K562 (cell line): ENCODE results near the gene ZDHHC18. TPM values are rescaled to one million over a fixed set of nuclear protein-coding genes. Genes with fewer than 3 reads are reported as not detected.

Experiments used
- ATAC-seq: fragments of 200-7000 bp; cut with Tn5 transposase; 3 replicates; pipeline ENCODE4 v1.9.1; 2020; ENCODE audit warnings: moderate library complexity
- BruUV-seq: library from RNA; stranded (reverse); fragments of 400-500 nt; replicated peaks from 2 replicates; lab custom pipeline; 2021; lab: Mats Ljungman, UMichigan
- CTCF ChIA-PET: fragments of 300-600 bp; formaldehyde crosslinking; extraction: SDS; loops from one replicate; lab custom pipeline; 2021; ENCODE audit warnings: low intra/inter-chr PET ratio; lab: Yijun Ruan, JAX
- POLR2A ChIA-PET: fragments of 300-600, 350-650 bp; sonication (Branson Sonifier 250); formaldehyde crosslinking; extraction: SDS; loops from one replicate; lab custom pipeline; 2021; ENCODE audit warnings: antibody characterized with exemption, inconsistent platforms; lab: Yijun Ruan, JAX
- DNase-seq, 4 experiments: peaks; one replicate each; pipeline versions ENCODE4 v3.0.0 to v3.0.0-alpha.2; 2011 to 2018; ENCODE audit warnings: low spot score in 3 of 4, mixed read lengths in 3 of 4; ENCODE audit errors: extremely low read depth in 1 of 4
- FAIRE-seq: peaks from 2 replicates; lab custom pipeline; 2011; peaks lifted over from hg19 to GRCh38; lab: Jason Lieb, UNC
- H2AFZ ChIP-seq: 2 replicates; pipeline ENCODE4 v1.6.0; 2011; ENCODE audit warnings: low read depth, low read length, control low read depth, inconsistent platforms
- H3K27ac ChIP-seq: fragments of 200-600 bp; 3 replicates; pipeline ENCODE4 v1.8.0; 2011; ENCODE audit warnings: low read depth, mild to moderate bottlenecking, control low read depth, inconsistent platforms, low read length, moderate library complexity, mixed read lengths; ENCODE audit errors: extremely low read depth
- H3K27me3 ChIP-seq, 2 experiments: fragments of 300-600 bp in 1 of 2; 2 replicates in 1 of 2; 3 replicates in 1 of 2; pipeline versions ENCODE4 v1.6.0 to v1.8.0; 2011; ENCODE audit warnings: inconsistent platforms in 2 of 2, low read length in 2 of 2, mild to moderate bottlenecking in 1 of 2, mixed read lengths in 1 of 2, moderate library complexity in 1 of 2; ENCODE audit not compliant: control insufficient read depth in 2 of 2, insufficient read depth in 2 of 2
- H3K36me3 ChIP-seq: fragments of 300-600 bp; 3 replicates; pipeline ENCODE4 v1.8.0; 2011; ENCODE audit warnings: mild to moderate bottlenecking, low read length, inconsistent platforms; ENCODE audit not compliant: control insufficient read depth, insufficient read depth
- H3K4me1 ChIP-seq, 2 experiments: fragments of 200-600 bp in 1 of 2; replicated peaks in 1 of 2; 2 replicates in 1 of 2; 3 replicates in 1 of 2; pipeline versions ENCODE4 v1.5.1 to v1.8.0; 2011; ENCODE audit warnings: inconsistent platforms in 2 of 2, low read length in 2 of 2, mild to moderate bottlenecking in 1 of 2, mixed read lengths in 1 of 2, moderate library complexity in 1 of 2; ENCODE audit not compliant: control insufficient read depth in 2 of 2, insufficient read depth in 2 of 2
- H3K4me2 ChIP-seq: 2 replicates; pipeline ENCODE4 v1.6.1; 2011; ENCODE audit warnings: low read length, control low read depth, inconsistent platforms, mixed read lengths; ENCODE audit not compliant: insufficient read depth
- H3K4me3 ChIP-seq: fragments of 200-600 bp; sonication (generic), shearing (Covaris generic); 2 replicates; pipeline ENCODE4 v1.5.1; 2016; ENCODE audit warnings: control low read depth, inconsistent platforms
- H3K79me2 ChIP-seq: fragments of 200-600 bp; 3 replicates; pipeline ENCODE4 v1.8.0; 2011; ENCODE audit warnings: low read length, inconsistent platforms; ENCODE audit not compliant: control insufficient read depth, insufficient read depth
- H3K9ac ChIP-seq, 2 experiments: 2 replicates each; pipeline versions ENCODE4 v1.6.0 to v1.6.1; 2011; ENCODE audit warnings: low read depth in 2 of 2, low read length in 2 of 2, control low read depth in 1 of 2, inconsistent platforms in 1 of 2, mild to moderate bottlenecking in 1 of 2, mixed read lengths in 1 of 2; ENCODE audit not compliant: insufficient read depth in 1 of 2
- H3K9me1 ChIP-seq: one replicate; pipeline ENCODE4 v1.6.0; 2011; ENCODE audit warnings: inconsistent platforms, mild to moderate bottlenecking, low read length, moderate library complexity; ENCODE audit not compliant: control insufficient read depth, insufficient read depth
- H3K9me3 ChIP-seq: replicated peaks from 2 replicates; pipeline ENCODE4 v1.5.1; 2011; ENCODE audit warnings: low read depth, low read length, inconsistent platforms; ENCODE audit not compliant: control insufficient read depth, insufficient read depth
- H4K20me1 ChIP-seq: replicated peaks from 2 replicates; pipeline ENCODE4 v1.6.1; 2011; ENCODE audit warnings: low read length, inconsistent platforms, mixed read lengths; ENCODE audit not compliant: control insufficient read depth, insufficient read depth
- CBFB ChIP-seq: sonication (generic); formaldehyde crosslinking; IDR thresholded peaks from 2 replicates; pipeline ENCODE4 v1.4.0; 2020; ENCODE audit warnings: mild to moderate bottlenecking, missing genetic modification reagents
- CBX8 ChIP-seq: fragments of 200-600 bp; sonication (generic); IDR thresholded peaks from 2 replicates; pipeline ENCODE4 v1.6.1; 2012; ENCODE audit warnings: borderline replicate concordance, mixed run types, low read depth, mild to moderate bottlenecking, moderate library complexity, mixed read lengths, low read length, control low read depth, inconsistent platforms; ENCODE audit not compliant: poor library complexity, severe bottlenecking; ENCODE audit errors: extremely low read depth
- CHD1 ChIP-seq: fragments of 200-600 bp; sonication (generic); IDR thresholded peaks from one replicate; pipeline ENCODE4 v1.6.1; 2012; ENCODE audit warnings: mild to moderate bottlenecking, moderate library complexity, low read length, inconsistent platforms
- CTCF ChIP-seq, 3 experiments: IDR thresholded peaks in 2 of 3; conservative IDR thresholded peaks in 1 of 3; 2 replicates each; pipeline ENCODE4 v1.5.1; 2011 to 2012; ENCODE audit warnings: low read length in 3 of 3, mild to moderate bottlenecking in 3 of 3, control low read depth in 2 of 3, improper control_type of control experiment in 1 of 3, inconsistent platforms in 1 of 3, low read depth in 1 of 3, mixed read lengths in 1 of 3, moderate library complexity in 1 of 3; ENCODE audit not compliant: insufficient read depth in 2 of 3
- DMBX1 ChIP-seq: fragments of 250-450 bp; sonication (Bioruptor Pico); IDR thresholded peaks from 2 replicates; pipeline ENCODE4 v1.8.0; 2022; ENCODE audit warnings: inconsistent platforms, mild to moderate bottlenecking, moderate library complexity, borderline replicate concordance
- ERF ChIP-seq: fragments of 450-650 bp; formaldehyde crosslinking; IDR thresholded peaks from 2 replicates; pipeline ENCODE4 v1.4.0; 2020; ENCODE audit warnings: mild to moderate bottlenecking, mixed read lengths
- GABPB2 ChIP-seq: fragments of 250-450 bp; sonication (Bioruptor Pico); conservative IDR thresholded peaks from 2 replicates; pipeline ENCODE4 v1.5.1; 2021; ENCODE audit warnings: mild to moderate bottlenecking
- KDM4B ChIP-seq, 2 experiments: fragments of 450-650 bp in 1 of 2; sonication (generic) in 1 of 2; IDR thresholded peaks; 2 replicates each; pipeline ENCODE4 v1.6.1; 2016 to 2017; ENCODE audit warnings: borderline replicate concordance in 2 of 2, antibody characterized with exemption in 1 of 2, low read depth in 1 of 2, mild to moderate bottlenecking in 1 of 2
- MCM7 ChIP-seq, 2 experiments: fragments of 450-650 bp; IDR thresholded peaks; 2 replicates each; pipeline ENCODE4 v1.6.1; 2016 to 2018
- MITF ChIP-seq: IDR thresholded peaks from 2 replicates; pipeline ENCODE4 v1.6.1; 2014; ENCODE audit warnings: antibody characterized with exemption
- MTA3 ChIP-seq: fragments of 450-650 bp; formaldehyde crosslinking; IDR thresholded peaks from 2 replicates; pipeline ENCODE4 v1.6.1; 2017; ENCODE audit warnings: mild to moderate bottlenecking, borderline replicate concordance
- SIN3B ChIP-seq: fragments of 450-650 bp; IDR thresholded peaks from 2 replicates; pipeline ENCODE4 v1.6.1; 2017; ENCODE audit warnings: low read depth, mild to moderate bottlenecking, moderate library complexity
- TBL1XR1 ChIP-seq, 2 experiments: IDR thresholded peaks; 2 replicates each; pipeline ENCODE4 v1.6.1; 2012; ENCODE audit warnings: improper control_type of control experiment in 2 of 2, low read length in 2 of 2, mild to moderate bottlenecking in 1 of 2
- TCFL5 ChIP-seq: fragments of 250-450 bp; sonication (Bioruptor Pico); conservative IDR thresholded peaks from 2 replicates; pipeline ENCODE4 v1.6.1; 2021; ENCODE audit warnings: mild to moderate bottlenecking, moderate library complexity, matching md5 sums
- ZNF23 ChIP-seq: fragments of 250-450 bp; sonication (Bioruptor Pico); IDR thresholded peaks from 2 replicates; pipeline ENCODE4 v1.4.0; 2020; ENCODE audit warnings: mild to moderate bottlenecking
- ZNF639 ChIP-seq, 2 experiments: fragments of 200-800 bp in 1 of 2; sonication (Bioruptor generic) in 1 of 2; sonication (generic) in 1 of 2; formaldehyde crosslinking in 1 of 2; IDR thresholded peaks in 1 of 2; conservative IDR thresholded peaks in 1 of 2; 2 replicates each; pipeline versions ENCODE4 v1.5.0 to v1.6.1; 2016 to 2020; ENCODE audit warnings: missing compliant biosample characterization in 1 of 2, missing genetic modification characterization in 1 of 2, missing genetic modification reagents in 1 of 2
- ZNF644 ChIP-seq: fragments of 200-800 bp; sonication (Bioruptor generic); IDR thresholded peaks from 2 replicates; pipeline ENCODE4 v1.6.1; 2016; ENCODE audit warnings: low read depth, missing genetic modification characterization, missing compliant biosample characterization
- ZZZ3 ChIP-seq: fragments of 450-650 bp; IDR thresholded peaks from 2 replicates; pipeline ENCODE4 v1.6.1; 2016; ENCODE audit warnings: antibody characterized with exemption, mild to moderate bottlenecking, moderate library complexity
- WGBS: fragments of 100-300 bp; shearing (Covaris generic); methylation state at CpG from one replicate; pipeline ENCODE4 v1.1.6; 2016; ENCODE audit warnings: low coverage, mixed read lengths; ENCODE audit not compliant: insufficient coverage; ENCODE audit errors: missing lambda C conversion rate; 5-methylcytosine and 5-hydroxymethylcytosine counted together
- in situ Hi-C: fragments of 300-500 bp; cut with MboI; formaldehyde crosslinking; loops from 4 replicates; pipeline ENCODE4 v1.15.0; 2018; ENCODE audit warnings: inconsistent platforms, mixed read lengths
- intact Hi-C: fragments of 100-400 bp; cut with micrococcal nuclease; formaldehyde crosslinking; loops from 2 replicates; pipeline ENCODE4 v1.14.2; 2022
- polyA plus RNA-seq, 8 experiments: library from polyadenylated mRNA; depleted of rRNA in 4 of 8; stranded (reverse) in 5 of 8; unstranded in 3 of 8; fragments of >200 nt; fragmentation: Nextera tagmentation in 2 of 8; fragmentation: Illumina TruSeq in 1 of 8; extraction: Ambion mirVana in 2 of 8; extraction: Trizol in 1 of 8; gene quantifications; 2 replicates each; pipeline versions ENCODE4 v1.2.1 to v1.2.3, GENCODE V29; 2011 to 2014; ENCODE audit warnings: inconsistent platforms in 1 of 8, missing spikeins in 1 of 8
- total RNA-seq, 7 experiments: library from RNA; depleted of rRNA in 6 of 7; stranded (reverse); fragments of >200 nt in 6 of 7; fragmentation: Illumina TruSeq in 2 of 7; extraction: Trizol in 2 of 7; gene quantifications; 2 replicates each; pipeline versions ENCODE4 v1.2.1 to v1.2.3, GENCODE V29; 2011 to 2021; ENCODE audit warnings: low replicate concordance in 1 of 7

Gene ZDHHC18
- total and polyA plus RNA-seq, 9 of the 15 experiments (the other 6 are each of a cell fraction or from before 2014, with no cell fraction given): 0.42 to 35.6 (median 15.8) TPM

DNA sequence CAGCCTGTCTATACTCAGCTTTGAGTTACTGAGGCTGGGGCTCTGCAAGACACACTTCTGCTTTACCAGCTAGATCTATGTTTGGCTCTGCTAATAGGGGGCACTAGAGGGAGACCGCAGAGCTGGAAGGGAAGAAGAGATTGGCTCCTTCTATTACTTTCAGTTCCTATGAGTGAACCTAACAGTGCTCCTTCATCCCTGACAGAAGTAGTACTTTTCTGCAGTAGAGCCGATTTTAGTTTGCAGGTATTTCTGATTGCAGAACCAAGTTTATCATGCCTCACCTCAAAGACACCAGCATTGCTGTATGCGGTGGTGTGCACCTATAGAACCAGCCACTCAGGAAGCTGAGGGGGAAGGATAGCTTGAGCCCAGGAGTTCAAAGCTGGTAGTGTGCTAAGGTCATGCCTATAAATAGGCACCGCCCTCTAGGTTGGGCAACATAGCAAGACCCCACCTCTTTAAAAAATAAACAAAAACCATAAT, 5.7 kb upstream of the ZDHHC18 start:
- H3K4me3 ChIP-seq: no peak overlapping the region
- H3K79me2 ChIP-seq: no peaks in the 10 kb centered on the region
- H3K9ac ChIP-seq: no peak overlapping the region
- POLR2A ChIA-PET: interaction anchor here (0.5 to 1.5 kb wide), 7 partner anchors 9 to 227 kb away, joined by 3 to 5 read pairs (median 3); no protein-coding TSS in a partner anchor
- DNase-seq (peak in 3 of 4 experiments; percentile 26 to 45 (median 44)), FAIRE-seq (peak; percentile 35), ATAC-seq (peak; percentile 89)
- in situ Hi-C loops (no loop called here), intact Hi-C loops (no loop called here)
- WGBS: 34% methylated on average over 4 of the region's 4 CpGs
- no peaks in the 10 kb centered on the region for H3K36me3 ChIP-seq
- no peaks in the 10 kb centered on the region for H3K9me3 ChIP-seq
- peak overlapping the region; percentile 72 for H2AFZ ChIP-seq
- no peak overlapping the region for H3K27ac ChIP-seq
- H3K4me1 ChIP-seq: peaks cover 7% of the 10 kb centered on the region in 2 experiments
- H3K27me3 ChIP-seq: no peaks in the 10 kb centered on the region
- CTCF ChIA-PET: no interaction called here
- no peaks in the 10 kb centered on the region for H3K9me1 ChIP-seq
- H3K4me2 ChIP-seq: peak overlapping the region; percentile 38; the same call in 1 of the 2 replicates
- H4K20me1 ChIP-seq: no peaks in the 10 kb centered on the region
- BruUV-seq: no TSS peak
- TF ChIP-seq ZNF639 (CRISPR knock-in tag; conservative IDR thresholded peaks at IDR 0.05 in 1 of 2, IDR thresholded peaks at IDR 0.05 in 1 of 2) (no peak), SIN3B (no peak), MTA3 (no peak), KDM4B (IDR thresholded peaks at IDR 0.05; ENCODE audit: borderline replicate concordance in 2 of 2, low read depth in 1 of 2) (no peak), ERF (CRISPR knock-in tag) (no peak), MCM7 (IDR thresholded peaks at IDR 0.05) (no peak), CHD1 (no peak), CTCF (IDR thresholded peaks at IDR 0.05 in 2 of 3, conservative IDR thresholded peaks at IDR 0.05 in 1 of 3; ENCODE audit: insufficient read depth in 2 of 3, low read depth in 1 of 3, low read length in 3 of 3) (peak; percentile 42 to 55 (median 51); a peak in 5 of 6 replicates), ZNF23 (CRISPR knock-in tag) (no peak), GABPB2 (CRISPR knock-in tag) (no peak), TBL1XR1 (IDR thresholded peaks at IDR 0.05; ENCODE audit: low read length in 2 of 2) (no peak), ZZZ3 (no peak), TCFL5 (CRISPR knock-in tag) (no peak), CBX8 (no peak), ZNF644 (tag) (no peak), CBFB (0 out of 2 replicates have a peak, but pooled peaks have one; percentile 45), DMBX1 (CRISPR knock-in tag) (no peak), MITF (no peak)
